Thoracic aorta (tissue), 2 donors: ENCODE measurements around the gene TIMM9. TPM values are rescaled to one million over a fixed set of nuclear protein-coding genes. Genes with fewer than 3 reads are reported as not detected.

Experiments
- total RNA-seq, 2 donors: library from RNA; depleted of rRNA; stranded (reverse); fragments of >200 nt; gene quantifications; one replicate each; pipeline versions ENCODE4 v1.1.0 to v1.2.3, GENCODE V29; 2016

The TIMM9 gene
- total RNA-seq, 2 donors from 2014 or later, result 43.9 to 87.1 TPM

Other genes with a start within 250 kb of the TIMM9 start
- 10 to 100 TPM; 78.5 to 79.7 TPM for gene ACTR10, start 227.4 kb downstream of the TIMM9 start, total RNA-seq
- 10 to 100 TPM; 91.5 to 93.0 TPM for gene PSMA3, start 182.7 kb downstream of the TIMM9 start, total RNA-seq
- 10 to 100 TPM; 10.4 to 38.0 TPM for gene ARID4A, start 129.0 kb downstream of the TIMM9 start, total RNA-seq
- not detected for gene TOMM20L, start 31.6 kb downstream of the TIMM9 start, total RNA-seq
- gene KIAA0586, start 188 bp upstream of the TIMM9 start, total RNA-seq, result 10 to 100 TPM; 18.0 to 45.7 TPM
- gene DACT1, start 210.4 kb upstream of the TIMM9 start, total RNA-seq, result 10 to 100 TPM; 36.1 to 50.9 TPM